Endothelial cell of umbilical vein (primary cell): ENCODE data around the gene QARS1. TPM values are rescaled to one million over a fixed set of nuclear protein-coding genes. Genes with fewer than 3 reads are reported as not detected.

Experiments
- BruUV-seq: library from RNA; stranded (reverse); fragments of 400-500 nt; replicated peaks from 2 replicates; lab custom pipeline; 2021; lab: Mats Ljungman, UMichigan
- CTCF ChIA-PET: fragments of 300-600, 350-600 bp; sonication (Branson Sonifier 250); formaldehyde crosslinking; loops from one replicate; lab custom pipeline; 2021; ENCODE audit warnings: antibody characterized with exemption, inconsistent platforms; lab: Charles Lee
- POLR2A ChIA-PET: fragments of 300-600, 350-600 bp; sonication (Branson Sonifier 250); formaldehyde crosslinking; loops from one replicate; lab custom pipeline; 2021; ENCODE audit warnings: antibody characterized with exemption, inconsistent platforms; lab: Charles Lee
- DNase-seq: peaks from one replicate; pipeline ENCODE4 v3.0.0-alpha.2; 2011; ENCODE audit warnings: low read depth, low spot score
- FAIRE-seq: peaks from 2 replicates; lab custom pipeline; 2011; peaks lifted over from hg19 to GRCh38; lab: Jason Lieb, UNC
- H2AFZ ChIP-seq: 2 replicates; pipeline ENCODE4 v1.6.0; 2012; ENCODE audit warnings: low read depth, low read length, control low read depth, inconsistent platforms
- H3K27ac ChIP-seq: 2 replicates; pipeline ENCODE4 v1.5.1; 2011; ENCODE audit warnings: low read depth, mild to moderate bottlenecking, control low read depth, low read length, moderate library complexity; ENCODE audit not compliant: insufficient read depth
- H3K27me3 ChIP-seq, 2 experiments: 2 replicates each; pipeline versions ENCODE4 v1.6.0 to v1.6.1; 2011; ENCODE audit warnings: low read length in 2 of 2, mixed read lengths in 1 of 2; ENCODE audit not compliant: control insufficient read depth in 2 of 2, insufficient read depth in 2 of 2
- H3K36me3 ChIP-seq, 2 experiments: 2 replicates in 1 of 2; 3 replicates in 1 of 2; pipeline ENCODE4 v1.5.1; 2011; ENCODE audit warnings: low read length in 2 of 2, mild to moderate bottlenecking in 1 of 2, moderate library complexity in 1 of 2; ENCODE audit not compliant: control insufficient read depth in 2 of 2, insufficient read depth in 2 of 2; ENCODE audit errors: extremely low read depth in 1 of 2
- H3K4me1 ChIP-seq: 3 replicates; pipeline ENCODE4 v1.5.1; 2011; ENCODE audit warnings: mild to moderate bottlenecking, low read length; ENCODE audit not compliant: control insufficient read depth, insufficient read depth; ENCODE audit errors: extremely low read depth
- H3K4me2 ChIP-seq: 2 replicates; pipeline ENCODE4 v1.6.1; 2011; ENCODE audit warnings: low read length, control low read depth, mixed read lengths; ENCODE audit not compliant: insufficient read depth
- H3K4me3 ChIP-seq, 3 experiments: fragments of 200-600 bp in 1 of 3; sonication (generic), shearing (Covaris generic) in 1 of 3; replicated peaks in 1 of 3; 2 replicates each; pipeline ENCODE4 v1.5.1; 2011 to 2016; ENCODE audit warnings: control low read depth in 3 of 3, low read length in 3 of 3, mild to moderate bottlenecking in 2 of 3, inconsistent platforms in 1 of 3, low read depth in 1 of 3, moderate library complexity in 1 of 3; ENCODE audit not compliant: insufficient read depth in 1 of 3
- H3K79me2 ChIP-seq: 2 replicates; pipeline ENCODE4 v1.6.0; 2012; ENCODE audit warnings: low read length, inconsistent platforms; ENCODE audit not compliant: control insufficient read depth, insufficient read depth
- H3K9ac ChIP-seq: replicated peaks from 2 replicates; pipeline ENCODE3; 2011; ENCODE audit warnings: low read length, control low read depth; ENCODE audit not compliant: insufficient read depth; ENCODE audit errors: extremely low read depth
- H3K9me1 ChIP-seq: replicated peaks from 3 replicates; pipeline ENCODE4 v1.6.0; 2011; ENCODE audit warnings: mild to moderate bottlenecking, low read length; ENCODE audit not compliant: control insufficient read depth, insufficient read depth; ENCODE audit errors: extremely low read depth
- H3K9me3 ChIP-seq: replicated peaks from 2 replicates; pipeline ENCODE4 v1.5.1; 2012; ENCODE audit warnings: low read length, inconsistent platforms; ENCODE audit not compliant: control insufficient read depth, insufficient read depth
- H4K20me1 ChIP-seq: replicated peaks from 2 replicates; pipeline ENCODE3; 2011; ENCODE audit warnings: mild to moderate bottlenecking, low read length; ENCODE audit not compliant: control insufficient read depth, insufficient read depth; ENCODE audit errors: extremely low read depth
- CTCF ChIP-seq, 2 donors: IDR thresholded peaks; 1 replicate in 1 of 2; 2 replicates in 1 of 2; pipeline ENCODE4 v1.5.1; 2011; ENCODE audit warnings: low read length in 2 of 2, mild to moderate bottlenecking in 2 of 2, moderate library complexity in 2 of 2, control low read depth in 1 of 2, inconsistent platforms in 1 of 2, low read depth in 1 of 2; ENCODE audit not compliant: insufficient read depth in 1 of 2; ENCODE audit errors: extremely low read depth in 1 of 2
- EZH2 ChIP-seq: IDR thresholded peaks from 2 replicates; pipeline ENCODE4 v1.6.1; 2012; ENCODE audit warnings: borderline replicate concordance, low read depth, mild to moderate bottlenecking, moderate library complexity, low read length, inconsistent platforms; ENCODE audit not compliant: severe bottlenecking
- FOS ChIP-seq: IDR thresholded peaks from 2 replicates; pipeline ENCODE4 v1.6.1; 2011; ENCODE audit warnings: mild to moderate bottlenecking, low read length, moderate library complexity, borderline replicate concordance; ENCODE audit not compliant: insufficient read depth
- GATA2 ChIP-seq: IDR thresholded peaks from 2 replicates; pipeline ENCODE4 v1.7.0; 2011; ENCODE audit warnings: low read depth, mild to moderate bottlenecking, moderate library complexity, mixed read lengths, low read length; ENCODE audit not compliant: insufficient read length, insufficient read depth
- JUN ChIP-seq: IDR thresholded peaks from 2 replicates; pipeline ENCODE4 v1.6.1; 2011; ENCODE audit warnings: borderline replicate concordance, low read depth; ENCODE audit not compliant: insufficient read length, insufficient read depth
- MAX ChIP-seq: IDR thresholded peaks from 2 replicates; pipeline ENCODE4 v1.6.1; 2011; ENCODE audit not compliant: insufficient read depth, insufficient read length
- MYC ChIP-seq: IDR thresholded peaks from one replicate; pipeline ENCODE4 v1.6.1; 2011; ENCODE audit warnings: mild to moderate bottlenecking, low read depth, low read length
- POLR2A ChIP-seq: IDR thresholded peaks from 2 replicates; pipeline ENCODE4 v1.6.1; 2012; ENCODE audit warnings: low read depth, mild to moderate bottlenecking, control low read depth, low read length
- POLR2AphosphoS5 ChIP-seq: IDR thresholded peaks from 2 replicates; pipeline ENCODE4 v1.6.1; 2012; ENCODE audit warnings: low read depth, mild to moderate bottlenecking, control low read depth, low read length, moderate library complexity; ENCODE audit not compliant: insufficient read depth
- dilution Hi-C: fragments of 300-500 bp; cut with MboI; formaldehyde crosslinking; loops from one replicate; pipeline ENCODE4 v1.15.0; 2019; ENCODE audit warnings: low sequenced_read_pairs; ENCODE audit not compliant: extremely low pct_ligation_motif_present
- intact Hi-C: fragments of 100-400 bp; cut with micrococcal nuclease; formaldehyde crosslinking; loops from one replicate; pipeline ENCODE4 v1.10.0; 2022
- microRNA-seq: library from miRNA; unstranded; fragments of <30 nt; microRNA quantifications from one replicate; pipeline ENCODE4 v1.2.0, GENCODE V29; 2021; ENCODE audit warnings: borderline number of aligned reads, borderline replicate concordance
- polyA plus RNA-seq, 4 experiments: library from polyadenylated mRNA; depleted of rRNA in 3 of 4; stranded (reverse) in 3 of 4; unstranded in 1 of 4; fragments of >200 nt; gene quantifications; 2 replicates each; pipeline versions ENCODE4 v1.2.1 to v1.2.3, GENCODE V29; 2011 to 2012; ENCODE audit warnings: missing spikeins in 1 of 4
- small RNA-seq: library from RNA; depleted of rRNA; stranded (forward); fragments of <200 nt; gene quantifications from one replicate; pipeline ENCODE3, GENCODE V24; 2012; ENCODE audit warnings: low replicate concordance, low read depth; ENCODE audit not compliant: insufficient read depth, insufficient read length
- total RNA-seq: library from RNA; stranded (reverse); gene quantifications from 2 replicates; pipeline ENCODE4 v1.2.3, GENCODE V29; 2021

The QARS1 gene
- total and polyA plus RNA-seq, 2 donors (not counting 3 experiments of a cell fraction or from before 2014, with no cell fraction given): 285 to 477 TPM

- no peak overlapping the region for H3K4me3 ChIP-seq
- intact Hi-C loops: no loop called here
- FAIRE-seq: no peak
- ChIA-PET POLR2A (no interaction called here), CTCF (interaction anchor here (1.4 kb wide), 1 partner anchor 12 kb away, joined by 4 read pairs; no protein-coding TSS in a partner anchor)
- dilution Hi-C loops: no loop called here
- H3K4me2 ChIP-seq: no peak overlapping the region
- H3K27ac ChIP-seq: no peak overlapping the region
- no peak overlapping the region for H3K9ac ChIP-seq
- peaks cover 14 to 20% of the 10 kb centered on the region in 2 experiments for H3K36me3 ChIP-seq
- peaks cover 2% of the 10 kb centered on the region for H3K9me1 ChIP-seq
- no peaks in the 10 kb centered on the region for H3K9me3 ChIP-seq
- H3K79me2 ChIP-seq: peaks cover 5% of the 10 kb centered on the region
- H2AFZ ChIP-seq: no peak overlapping the region
- no peaks in the 10 kb centered on the region for H4K20me1 ChIP-seq
- DNase-seq: no peak
- no peaks in the 10 kb centered on the region for H3K27me3 ChIP-seq
- TF ChIP-seq CTCF (IDR thresholded peaks at IDR 0.05; ENCODE audit: extremely low read depth in 1 of 2, insufficient read depth in 1 of 2, low read depth in 1 of 2, low read length in 2 of 2) (no peak), MAX (no peak), EZH2 (no peak), JUN (no peak), POLR2A (no peak), FOS (no peak), MYC (no peak), GATA2 (no peak), POLR2AphosphoS5 (no peak)
- H3K4me1 ChIP-seq: no peaks in the 10 kb centered on the region
- BruUV-seq: no TSS peak
Observed at GRCh38 chr3:49053543-49053942, 51.0 kb downstream of the QARS1 start.

Small RNAs within 50 kb of the gene (microRNA-seq; reads per million reads assigned to microRNA genes)
- gene MIR6890: not detected

Small RNAs within 50 kb of the gene (small RNA-seq; reads per million reads assigned to genes)
- not detected for gene RN7SL182P

Other genes with a start within 250 kb of the QARS1 start
- gene SLC25A20, start 205.9 kb downstream of the QARS1 start, total RNA-seq: 7.9 and 8.4 TPM in 2 replicates
- gene SLC25A20, start 205.9 kb downstream of the QARS1 start, polyA plus RNA-seq: 8.6 and 11.0 TPM in 2 replicates
- gene ARIH2, start 185.9 kb downstream of the QARS1 start, total RNA-seq: 77.2 and 85.5 TPM in 2 replicates
- 58.2 and 59.7 TPM in 2 replicates for gene ARIH2, start 185.9 kb downstream of the QARS1 start, polyA plus RNA-seq
- 23.0 and 26.9 TPM in 2 replicates for gene P4HTM, start 114.5 kb downstream of the QARS1 start, total RNA-seq
- gene P4HTM, start 114.5 kb downstream of the QARS1 start, polyA plus RNA-seq: 32.7 and 37.9 TPM in 2 replicates
- 161 and 192 TPM in 2 replicates for gene WDR6, start 97.4 kb downstream of the QARS1 start, total RNA-seq
- gene WDR6, start 97.4 kb downstream of the QARS1 start, polyA plus RNA-seq: 319 and 337 TPM in 2 replicates
- 20.4 and 22.7 TPM in 2 replicates for gene DALRD3, start 86.2 kb downstream of the QARS1 start, total RNA-seq
- gene DALRD3, start 86.2 kb downstream of the QARS1 start, polyA plus RNA-seq: 60.8 and 66.0 TPM in 2 replicates
- 74.5 and 91.1 TPM in 2 replicates for gene NDUFAF3, start 82.6 kb downstream of the QARS1 start, total RNA-seq
- gene NDUFAF3, start 82.6 kb downstream of the QARS1 start, polyA plus RNA-seq: 91.4 and 140 TPM in 2 replicates
- gene IMPDH2, start 75.4 kb downstream of the QARS1 start, total RNA-seq: 189 and 195 TPM in 2 replicates
- gene IMPDH2, start 75.4 kb downstream of the QARS1 start, polyA plus RNA-seq: 134 and 167 TPM in 2 replicates
- gene QRICH1, start 10.7 kb downstream of the QARS1 start, total RNA-seq: 106 and 116 TPM in 2 replicates
- gene QRICH1, start 10.7 kb downstream of the QARS1 start, polyA plus RNA-seq: 89.6 and 89.7 TPM in 2 replicates
- gene USP19, start 16.1 kb upstream of the QARS1 start, total RNA-seq: 39.1 and 42.2 TPM in 2 replicates
- 31.3 and 36.8 TPM in 2 replicates for gene USP19, start 16.1 kb upstream of the QARS1 start, polyA plus RNA-seq
- 374 and 423 TPM in 2 replicates for gene LAMB2, start 28.3 kb upstream of the QARS1 start, total RNA-seq
- 744 and 764 TPM in 2 replicates for gene LAMB2, start 28.3 kb upstream of the QARS1 start, polyA plus RNA-seq
- gene CCDC71, start 61.6 kb upstream of the QARS1 start, total RNA-seq: 20.3 and 23.5 TPM in 2 replicates
- 41.6 and 48.7 TPM in 2 replicates for gene CCDC71, start 61.6 kb upstream of the QARS1 start, polyA plus RNA-seq
- 22.9 and 36.0 TPM in 2 replicates for gene KLHDC8B, start 66.8 kb upstream of the QARS1 start, total RNA-seq
- 70.1 and 77.8 TPM in 2 replicates for gene KLHDC8B, start 66.8 kb upstream of the QARS1 start, polyA plus RNA-seq
- gene C3orf62, start 172.5 kb upstream of the QARS1 start, total RNA-seq: 3.9 and 5.6 TPM in 2 replicates
- 1.8 and 2.8 TPM in 2 replicates for gene C3orf62, start 172.5 kb upstream of the QARS1 start, polyA plus RNA-seq
- gene USP4, start 235.3 kb upstream of the QARS1 start, total RNA-seq: 61.3 and 63.0 TPM in 2 replicates
- gene USP4, start 235.3 kb upstream of the QARS1 start, polyA plus RNA-seq: 33.9 and 39.1 TPM in 2 replicates